ENCODE measurements around the gene PCDHGA9. TPM values are rescaled to one million over a fixed set of nuclear protein-coding genes. Genes with fewer than 3 reads are reported as not detected.
"Not testable (repeated sequence)": the region's sequence is repeated elsewhere in the genome, so short reads cannot be mapped to it uniquely, and the experiment has no call there.

The PCDHGA9 gene
- total RNA-seq, 3 donors from 2014 or later, result 7.8 to 16.7 (median 13.8) TPM

DNA sequence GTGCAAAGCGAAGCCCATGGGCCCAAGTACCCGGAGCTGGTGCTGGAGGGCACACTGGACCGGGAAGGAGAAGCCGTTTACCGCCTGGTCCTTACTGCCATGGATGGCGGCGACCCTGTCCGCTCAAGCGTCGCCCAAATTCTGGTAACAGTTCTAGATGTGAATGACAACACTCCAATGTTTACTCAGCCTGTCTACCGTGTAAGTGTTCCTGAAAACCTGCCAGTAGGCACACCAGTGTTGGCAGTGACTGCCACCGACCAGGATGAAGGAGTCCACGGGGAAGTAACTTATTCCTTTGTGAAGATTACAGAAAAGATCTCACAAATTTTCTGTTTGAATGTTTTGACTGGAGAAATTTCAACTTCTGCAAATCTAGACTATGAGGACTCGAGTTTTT is 28.0 kb upstream of the PCDHGA9 start:
- Histone ChIP-seq H3K27me3 (no peaks in the 10 kb centered on the region), H3K27ac (no peak overlapping the region), H3K36me3 (no peaks in the 10 kb centered on the region), H3K4me1 (no peaks in the 10 kb centered on the region), H3K9me3 (peaks cover 72 to 99% of the 10 kb centered on the region in 2 donors), H3K4me3 (peak overlapping the region in 1 of 3 donors; percentile 55)
- TF ChIP-seq, protein P1, sequence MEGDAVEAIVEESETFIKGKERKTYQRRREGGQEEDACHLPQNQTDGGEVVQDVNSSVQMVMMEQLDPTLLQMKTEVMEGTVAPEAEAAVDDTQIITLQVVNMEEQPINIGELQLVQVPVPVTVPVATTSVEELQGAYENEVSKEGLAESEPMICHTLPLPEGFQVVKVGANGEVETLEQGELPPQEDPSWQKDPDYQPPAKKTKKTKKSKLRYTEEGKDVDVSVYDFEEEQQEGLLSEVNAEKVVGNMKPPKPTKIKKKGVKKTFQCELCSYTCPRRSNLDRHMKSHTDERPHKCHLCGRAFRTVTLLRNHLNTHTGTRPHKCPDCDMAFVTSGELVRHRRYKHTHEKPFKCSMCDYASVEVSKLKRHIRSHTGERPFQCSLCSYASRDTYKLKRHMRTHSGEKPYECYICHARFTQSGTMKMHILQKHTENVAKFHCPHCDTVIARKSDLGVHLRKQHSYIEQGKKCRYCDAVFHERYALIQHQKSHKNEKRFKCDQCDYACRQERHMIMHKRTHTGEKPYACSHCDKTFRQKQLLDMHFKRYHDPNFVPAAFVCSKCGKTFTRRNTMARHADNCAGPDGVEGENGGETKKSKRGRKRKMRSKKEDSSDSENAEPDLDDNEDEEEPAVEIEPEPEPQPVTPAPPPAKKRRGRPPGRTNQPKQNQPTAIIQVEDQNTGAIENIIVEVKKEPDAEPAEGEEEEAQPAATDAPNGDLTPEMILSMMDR (IDR thresholded peaks at IDR 0.05), result no peak
- no peak for TF ChIP-seq POLR2AphosphoS5 (IDR thresholded peaks at IDR 0.05)
- TF ChIP-seq POLR2A (IDR thresholded peaks at IDR 0.05), result no peak
- no peak for DNase-seq (ENCODE audit: low spot score in 2 of 2)
- intact Hi-C loops (cut with DNase I; ENCODE audit: low total_unique reads), result no loop called here

DNA sequence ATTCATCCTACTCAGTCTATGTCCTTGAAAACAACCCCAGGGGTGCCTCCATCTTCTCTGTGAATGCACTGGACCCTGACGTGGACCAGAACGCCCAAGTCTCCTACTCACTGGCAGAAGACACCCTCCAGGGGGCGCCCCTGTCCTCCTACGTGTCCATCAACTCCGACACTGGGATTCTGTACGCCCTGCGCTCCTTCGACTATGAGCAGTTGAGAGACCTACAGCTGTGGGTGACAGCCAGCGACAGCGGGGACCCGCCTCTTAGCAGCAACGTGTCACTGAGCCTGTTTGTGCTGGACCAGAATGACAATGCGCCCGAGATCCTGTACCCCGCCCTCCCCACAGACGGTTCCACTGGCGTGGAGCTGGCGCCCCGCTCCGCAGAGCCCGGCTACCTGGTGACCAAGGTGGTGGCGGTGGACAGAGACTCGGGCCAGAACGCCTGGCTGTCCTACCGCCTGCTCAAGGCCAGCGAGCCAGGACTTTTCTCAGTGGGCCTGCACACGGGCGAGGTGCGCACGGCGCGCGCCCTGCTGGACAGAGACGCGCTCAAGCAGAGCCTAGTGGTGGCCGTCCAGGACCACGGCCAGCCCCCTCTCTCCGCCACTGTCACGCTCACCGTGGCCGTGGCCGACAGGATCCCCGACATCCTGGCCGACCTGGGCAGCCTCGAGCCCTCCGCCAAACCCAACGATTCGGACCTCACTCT is 27.0 kb upstream of the PCDHGA9 start:
- H3K27ac ChIP-seq; H3K36me3 ChIP-seq; H3K4me3 ChIP-seq; intact Hi-C loops (cut with DNase I; ENCODE audit: low total_unique reads); H3K27me3 ChIP-seq; H3K4me1 ChIP-seq; DNase-seq (ENCODE audit: low spot score in 2 of 2): not testable (repeated sequence)
- H3K9me3 ChIP-seq, result peaks cover 70 to 98% of the 10 kb centered on the region in 2 donors

DNA sequence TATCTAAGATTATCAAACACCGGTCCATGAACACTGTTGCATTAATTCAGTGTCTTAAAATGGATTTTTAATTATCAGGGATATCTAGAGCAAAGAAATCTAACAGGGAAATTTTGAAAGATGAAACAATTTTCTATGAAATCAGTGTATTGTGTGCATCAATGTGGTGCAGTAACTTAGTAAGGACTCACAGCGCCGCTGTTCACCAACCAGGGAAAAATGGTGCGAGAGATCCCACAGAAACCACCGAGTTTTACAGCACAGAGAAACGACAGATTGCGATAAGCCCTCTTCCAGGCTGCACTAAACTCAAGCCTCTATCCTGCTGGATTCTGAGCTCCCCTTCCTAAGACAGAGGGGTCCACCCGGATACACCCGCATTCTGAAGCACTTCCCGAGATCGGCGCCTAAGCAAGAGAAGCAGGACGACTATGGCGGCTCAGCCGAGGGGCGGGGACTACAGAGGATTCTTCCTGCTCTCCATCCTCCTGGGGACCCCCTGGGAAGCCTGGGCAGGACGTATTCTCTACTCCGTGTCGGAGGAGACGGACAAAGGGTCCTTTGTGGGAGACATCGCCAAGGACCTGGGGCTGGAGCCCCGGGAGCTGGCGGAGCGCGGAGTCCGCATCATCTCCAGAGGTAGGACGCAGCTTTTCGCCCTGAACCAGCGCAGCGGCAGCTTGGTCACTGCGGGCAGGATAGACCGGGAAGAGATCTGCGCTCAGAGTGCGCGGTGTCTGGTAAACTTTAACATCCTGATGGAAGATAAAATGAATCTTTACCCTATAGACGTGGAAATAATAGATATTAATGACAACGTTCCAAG is 19.9 kb upstream of the PCDHGA9 start, which contains the start of gene PCDHGA7:
PCDHGA7 (plus strand) TSS at position 274 of the 826 bp plus-strand sequence; CDS start at position 432, 158 bp downstream.
- no peak for DNase-seq (ENCODE audit: low spot score in 2 of 2)
- H3K27me3 ChIP-seq, result no peaks in the 10 kb centered on the region
- no peaks in the 10 kb centered on the region for H3K36me3 ChIP-seq
- intact Hi-C loops (cut with DNase I; ENCODE audit: low total_unique reads), result no loop called here
- peak within 1 kb of the TSS in 2 of 3 donors; percentile 27 to 48 for H3K4me3 ChIP-seq
- peaks cover 67 to 96% of the 10 kb centered on the region in 2 donors for H3K9me3 ChIP-seq
- no peaks in the 10 kb centered on the region for H3K4me1 ChIP-seq
- TF ChIP-seq POLR2A (IDR thresholded peaks at IDR 0.05) (no peak), POLR2AphosphoS5 (IDR thresholded peaks at IDR 0.05) (no peak)
- TF ChIP-seq, protein P1 (IDR thresholded peaks at IDR 0.05), result no peak
- no peak within 1 kb of the TSS for H3K27ac ChIP-seq

- TF ChIP-seq POLR2AphosphoS5 (IDR thresholded peaks at IDR 0.05), result no peak
- TF ChIP-seq, protein P1 (IDR thresholded peaks at IDR 0.05), result no peak
- TF ChIP-seq POLR2A (IDR thresholded peaks at IDR 0.05), result no peak
- Histone ChIP-seq H3K4me3 (peak overlapping the region in 1 of 3 donors; percentile 48), H3K27me3 (no peaks in the 10 kb centered on the region), H3K9me3 (peaks cover 67 to 93% of the 10 kb centered on the region in 2 donors), H3K4me1 (no peaks in the 10 kb centered on the region), H3K36me3 (no peaks in the 10 kb centered on the region), H3K27ac (no peak overlapping the region)
- no peak for DNase-seq (ENCODE audit: low spot score in 2 of 2)
- intact Hi-C loops (cut with DNase I; ENCODE audit: low total_unique reads), result no loop called here
Observed at GRCh38 chr5:141383345-141383744, 19.2 kb upstream of the PCDHGA9 start.

DNA sequence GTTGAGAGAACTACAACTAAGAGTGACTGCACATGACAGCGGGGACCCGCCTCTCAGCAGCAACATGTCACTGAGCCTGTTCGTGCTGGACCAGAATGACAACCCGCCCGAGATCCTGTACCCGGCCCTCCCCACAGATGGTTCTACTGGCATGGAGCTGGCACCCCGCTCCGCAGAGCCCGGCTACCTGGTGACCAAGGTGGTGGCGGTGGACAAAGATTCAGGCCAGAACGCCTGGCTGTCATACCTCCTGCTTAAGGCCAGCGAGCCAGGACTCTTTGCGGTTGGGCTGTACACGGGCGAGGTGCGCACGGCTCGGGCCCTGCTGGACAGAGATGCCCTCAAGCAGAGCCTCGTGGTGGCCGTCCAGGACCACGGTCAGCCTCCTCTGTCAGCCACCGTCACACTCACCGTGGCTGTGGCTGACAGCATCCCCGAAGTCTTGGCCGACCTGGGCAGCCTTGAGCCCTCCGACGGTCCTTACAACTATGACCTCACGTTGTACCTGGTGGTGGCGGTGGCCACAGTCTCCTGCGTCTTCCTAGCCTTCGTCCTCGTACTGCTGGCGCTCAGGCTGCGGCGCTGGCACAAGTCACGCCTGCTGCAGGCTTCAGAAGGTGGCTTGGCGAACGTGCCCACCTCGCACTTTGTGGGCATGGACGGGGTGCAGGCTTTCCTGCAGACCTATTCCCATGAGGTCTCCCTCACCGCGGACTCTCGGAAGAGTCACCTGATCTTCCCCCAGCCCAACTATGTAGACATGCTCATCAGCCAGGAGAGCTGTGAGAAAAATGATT is 17.9 kb upstream of the PCDHGA9 start:
- H3K27ac ChIP-seq, result no peak overlapping the region
- H3K4me1 ChIP-seq, result no peaks in the 10 kb centered on the region
- H3K27me3 ChIP-seq, result no peaks in the 10 kb centered on the region
- H3K36me3 ChIP-seq, result no peaks in the 10 kb centered on the region
- TF ChIP-seq, protein P1 (IDR thresholded peaks at IDR 0.05), result no peak
- TF ChIP-seq POLR2A (IDR thresholded peaks at IDR 0.05) (no peak), POLR2AphosphoS5 (IDR thresholded peaks at IDR 0.05) (no peak)
- intact Hi-C loops (cut with DNase I; ENCODE audit: low total_unique reads), result no loop called here
- H3K9me3 ChIP-seq, result peaks cover 79 to 93% of the 10 kb centered on the region in 2 donors
- H3K4me3 ChIP-seq, result no peak overlapping the region
- DNase-seq (ENCODE audit: low spot score in 2 of 2), result no peak

DNA sequence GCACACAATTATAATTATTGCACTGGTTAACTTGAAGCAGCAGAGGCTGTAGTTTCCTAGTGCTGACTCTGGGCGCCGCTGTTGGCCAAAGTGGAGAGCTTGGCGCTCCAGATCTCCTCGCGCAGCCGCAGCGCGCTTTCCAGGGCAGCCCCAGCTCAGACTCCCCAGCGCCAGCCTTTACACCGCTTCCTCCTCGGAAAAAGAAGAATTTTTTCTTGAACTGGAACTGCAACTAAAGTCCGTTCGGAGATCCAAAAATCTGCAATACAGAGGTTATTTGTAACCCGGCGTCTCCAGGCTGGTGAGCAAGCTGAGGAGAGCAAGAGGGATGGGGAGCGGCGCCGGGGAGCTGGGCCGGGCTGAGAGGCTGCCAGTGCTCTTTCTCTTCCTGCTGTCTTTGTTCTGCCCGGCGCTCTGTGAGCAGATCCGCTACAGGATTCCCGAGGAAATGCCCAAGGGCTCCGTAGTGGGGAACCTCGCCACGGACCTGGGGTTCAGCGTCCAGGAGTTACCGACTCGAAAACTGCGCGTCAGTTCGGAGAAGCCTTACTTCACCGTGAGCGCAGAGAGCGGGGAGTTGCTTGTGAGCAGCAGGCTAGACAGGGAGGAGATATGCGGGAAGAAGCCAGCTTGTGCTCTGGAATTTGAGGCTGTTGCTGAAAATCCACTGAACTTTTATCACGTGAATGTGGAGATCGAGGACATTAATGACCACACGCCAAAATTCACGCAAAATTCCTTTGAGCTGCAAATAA is 14.8 kb upstream of the PCDHGA9 start, which contains the start of gene PCDHGB4:
PCDHGB4 (plus strand) TSS at position 142 of the 755 bp plus-strand sequence; CDS start at position 329, 187 bp downstream.
- H3K36me3 ChIP-seq; DNase-seq (ENCODE audit: low spot score in 2 of 2); intact Hi-C loops (cut with DNase I; ENCODE audit: low total_unique reads); H3K27ac ChIP-seq; H3K4me1 ChIP-seq; H3K27me3 ChIP-seq: not testable (repeated sequence)
- peaks cover 80 to 95% of the 10 kb centered on the region in 2 donors for H3K9me3 ChIP-seq
- peak within 1 kb of the TSS in 1 of 3 donors; percentile 37 for H3K4me3 ChIP-seq

Measured in breast epithelium (tissue), 4 donors.